NK-92 treated with Interleukin-12 subunit alpha and Interleukin-12 subunit beta, amount 100 ng/mL, for 24 hours (cell line): ENCODE data around the gene CPSF7.
"Not testable (repeated sequence)": the region's sequence is repeated elsewhere in the genome, so short reads cannot be mapped to it uniquely, and the experiment has no call there.

Source experiments
- DNase-seq: peaks from one replicate; lab custom pipeline; 2025; lab: John Stamatoyannopoulos, UW

The CPSF7 gene

GRCh38 chr11:61429691-61430582 is at the start of gene CPSF7, which contains the start of gene SDHAF2:
CPSF7 (minus strand) TSS chr11:61429975; CDS start chr11:61429235, 740 bp downstream.
SDHAF2 (plus strand) TSS chr11:61430124; CDS start chr11:61430147, 23 bp downstream.
- peak; percentile 94 for DNase-seq

GRCh38 chr11:61477727-61478148 is 48.0 kb upstream of the CPSF7 start:
- DNase-seq = peak; percentile 19

- DNase-seq = no peak
These were observed 47.4 kb upstream of the CPSF7 start for GRCh38 chr11:61477126-61477525.

- no peak for DNase-seq
These were observed 46.6 kb upstream of the CPSF7 start for GRCh38 chr11:61476371-61476770.

- no peak for DNase-seq
These were observed 45.7 kb upstream of the CPSF7 start for GRCh38 chr11:61475433-61475832.

- DNase-seq = no peak
These were observed 44.4 kb upstream of the CPSF7 start for GRCh38 chr11:61474013-61474643.

- no peak for DNase-seq
These were observed 43.7 kb upstream of the CPSF7 start for GRCh38 chr11:61473370-61474012.

GRCh38 chr11:61472868-61473267 is 43.1 kb upstream of the CPSF7 start:
- DNase-seq = no peak

GRCh38 chr11:61472282-61472681 is 42.5 kb upstream of the CPSF7 start:
- DNase-seq = no peak

- DNase-seq = no peak
These were observed 38.2 kb upstream of the CPSF7 start for GRCh38 chr11:61468002-61468401.

- DNase-seq = not testable (repeated sequence)
These were observed 37.8 kb upstream of the CPSF7 start for GRCh38 chr11:61467602-61468001.

- no peak for DNase-seq
These were observed 31.2 kb upstream of the CPSF7 start for GRCh38 chr11:61460986-61461385.

GRCh38 chr11:61460474-61460881 is 30.7 kb upstream of the CPSF7 start:
- DNase-seq = no peak

- no peak for DNase-seq
These were observed 24.7 kb upstream of the CPSF7 start for GRCh38 chr11:61454520-61454919.

GRCh38 chr11:61453695-61454094 is 23.9 kb upstream of the CPSF7 start:
- no peak for DNase-seq

GRCh38 chr11:61452825-61453224 is 23.1 kb upstream of the CPSF7 start:
- DNase-seq = no peak

- DNase-seq = no peak
These were observed 18.8 kb upstream of the CPSF7 start for GRCh38 chr11:61448552-61448927.

GRCh38 chr11:61447601-61448551 is 18.1 kb upstream of the CPSF7 start:
- DNase-seq = no peak

GRCh38 chr11:61446211-61446651 is 16.5 kb upstream of the CPSF7 start:
- peak; percentile 4 for DNase-seq

- DNase-seq = no peak
These were observed 15.7 kb upstream of the CPSF7 start for GRCh38 chr11:61445516-61445915.

GRCh38 chr11:61442616-61443015 is 12.8 kb upstream of the CPSF7 start:
- no peak for DNase-seq
